ENCODE results near the gene CLPTM1L.
"Not testable (repeated sequence)": the region's sequence is repeated elsewhere in the genome, so short reads cannot be mapped to it uniquely, and the experiment has no call there.

Gene CLPTM1L

GRCh38 chr5:1339139-1339817 lies 5.6 kb downstream of the CLPTM1L start:
- not testable (repeated sequence) for DNase-seq (ENCODE audit: low read depth in 3 of 3)

GRCh38 chr5:1338506-1339070 lies 6.3 kb downstream of the CLPTM1L start:
- no peak for DNase-seq (ENCODE audit: low read depth in 3 of 3)

GRCh38 chr5:1338196-1338490 lies 6.8 kb downstream of the CLPTM1L start:
- DNase-seq (ENCODE audit: low read depth in 3 of 3): no peak

- DNase-seq (ENCODE audit: low read depth in 3 of 3): no peak
Measured at GRCh38 chr5:1337489-1338195, 7.3 kb downstream of the CLPTM1L start.

GRCh38 chr5:1336749-1337488 lies 8.0 kb downstream of the CLPTM1L start:
- DNase-seq (ENCODE audit: low read depth in 3 of 3): no peak

- DNase-seq (ENCODE audit: low read depth in 3 of 3): no peak
Measured at GRCh38 chr5:1336106-1336561, 8.8 kb downstream of the CLPTM1L start.

GRCh38 chr5:1335540-1336095 lies 9.3 kb downstream of the CLPTM1L start:
- no peak for DNase-seq (ENCODE audit: low read depth in 3 of 3)

GRCh38 chr5:1334831-1335539 lies 9.9 kb downstream of the CLPTM1L start:
- no peak for DNase-seq (ENCODE audit: low read depth in 3 of 3)

GRCh38 chr5:1333986-1334385 lies 10.9 kb downstream of the CLPTM1L start:
- no peak for DNase-seq (ENCODE audit: low read depth in 3 of 3)

- DNase-seq (ENCODE audit: low read depth in 3 of 3): not testable (repeated sequence)
Measured at GRCh38 chr5:1333286-1333685, 11.6 kb downstream of the CLPTM1L start.

GRCh38 chr5:1332461-1333001 lies 12.4 kb downstream of the CLPTM1L start:
- no peak for DNase-seq (ENCODE audit: low read depth in 3 of 3)

GRCh38 chr5:1331861-1332405 lies 13.0 kb downstream of the CLPTM1L start:
- DNase-seq (ENCODE audit: low read depth in 3 of 3): no peak

- DNase-seq (ENCODE audit: low read depth in 3 of 3): no peak
Measured at GRCh38 chr5:1330847-1331831, 13.8 kb downstream of the CLPTM1L start.

- no peak for DNase-seq (ENCODE audit: low read depth in 3 of 3)
Measured at GRCh38 chr5:1330146-1330846, 14.6 kb downstream of the CLPTM1L start.

- DNase-seq (ENCODE audit: low read depth in 3 of 3): no peak
Measured at GRCh38 chr5:1329111-1329579, 15.8 kb downstream of the CLPTM1L start.

GRCh38 chr5:1328237-1329110 lies 16.4 kb downstream of the CLPTM1L start:
- not testable (repeated sequence) for DNase-seq (ENCODE audit: low read depth in 3 of 3)

GRCh38 chr5:1326901-1327756 lies 17.8 kb downstream of the CLPTM1L start:
- not testable (repeated sequence) for DNase-seq (ENCODE audit: low read depth in 3 of 3)

All from stimulated activated CD4-positive, alpha-beta T cell treated with anti-CD3 and anti-CD28 coated beads, TNF-alpha, amount 100 ng/mL, for 48 hours (primary cell).